ENCODE results near the gene SYNRG.
"Not testable (repeated sequence)": the region's sequence is repeated elsewhere in the genome, so short reads cannot be mapped to it uniquely, and the experiment has no call there.

GRCh38 chr17:37616430-37616829 lies 7.2 kb upstream of the SYNRG start:
- TF ChIP-seq CTCF, POLR2A (IDR thresholded peaks at IDR 0.05): not testable (repeated sequence)
